GM21619 (cell line): Measurements from ENCODE around the gene MSMB.

Source experiments
- ATAC-seq: cut with Tn5 transposase; IDR thresholded peaks from one replicate; pipeline ENCODE4 v1.9.1; 2021; ENCODE audit not compliant: unreplicated experiment

The MSMB gene

GRCh38 chr10:46035923-46036849 lies 9.9 kb downstream of the MSMB start:
- ATAC-seq, result no peak

GRCh38 chr10:46033602-46034011 lies 12.5 kb downstream of the MSMB start:
- no peak for ATAC-seq

- ATAC-seq, result no peak
These were observed 14.2 kb downstream of the MSMB start for GRCh38 chr10:46031648-46032532.

GRCh38 chr10:46030091-46030937 lies 15.8 kb downstream of the MSMB start, which contains the start of gene NCOA4:
NCOA4 (minus strand) TSS chr10:46030623; CDS start chr10:46016680, 13,943 bp downstream.
- peak; percentile 97 for ATAC-seq

- ATAC-seq, result no peak
These were observed 16.5 kb downstream of the MSMB start for GRCh38 chr10:46029461-46030030.

- peak; percentile 32 for ATAC-seq
These were observed 17.2 kb downstream of the MSMB start for GRCh38 chr10:46028584-46029460.

GRCh38 chr10:46026106-46026505 lies 20.0 kb downstream of the MSMB start:
- ATAC-seq, result no peak

GRCh38 chr10:46025406-46025805 lies 20.7 kb downstream of the MSMB start:
- no peak for ATAC-seq

- no peak for ATAC-seq
These were observed 21.1 kb downstream of the MSMB start for GRCh38 chr10:46024948-46025347.

GRCh38 chr10:46022978-46023702 lies 22.9 kb downstream of the MSMB start:
- ATAC-seq, result peak; percentile 91

GRCh38 chr10:46020344-46020657 lies 25.8 kb downstream of the MSMB start:
- ATAC-seq, result no peak

GRCh38 chr10:46019569-46020343 lies 26.3 kb downstream of the MSMB start:
- no peak for ATAC-seq

GRCh38 chr10:46019177-46019528 lies 26.9 kb downstream of the MSMB start:
- no peak for ATAC-seq

GRCh38 chr10:46018453-46019176 lies 27.5 kb downstream of the MSMB start:
- no peak for ATAC-seq

- ATAC-seq, result no peak
These were observed 28.3 kb downstream of the MSMB start for GRCh38 chr10:46017733-46018132.

- ATAC-seq, result no peak
These were observed 29.3 kb downstream of the MSMB start for GRCh38 chr10:46016811-46017210.

GRCh38 chr10:46016190-46016589 lies 29.9 kb downstream of the MSMB start:
- ATAC-seq, result no peak
